ENCODE measurements around the gene NFASC. TPM values are rescaled to one million over a fixed set of nuclear protein-coding genes. Genes with fewer than 3 reads are reported as not detected.

NFASC gene
- total and polyA plus RNA-seq, 2 donors (not counting 3 experiments of a cell fraction or from before 2014, with no cell fraction given), result not detected

DNA sequence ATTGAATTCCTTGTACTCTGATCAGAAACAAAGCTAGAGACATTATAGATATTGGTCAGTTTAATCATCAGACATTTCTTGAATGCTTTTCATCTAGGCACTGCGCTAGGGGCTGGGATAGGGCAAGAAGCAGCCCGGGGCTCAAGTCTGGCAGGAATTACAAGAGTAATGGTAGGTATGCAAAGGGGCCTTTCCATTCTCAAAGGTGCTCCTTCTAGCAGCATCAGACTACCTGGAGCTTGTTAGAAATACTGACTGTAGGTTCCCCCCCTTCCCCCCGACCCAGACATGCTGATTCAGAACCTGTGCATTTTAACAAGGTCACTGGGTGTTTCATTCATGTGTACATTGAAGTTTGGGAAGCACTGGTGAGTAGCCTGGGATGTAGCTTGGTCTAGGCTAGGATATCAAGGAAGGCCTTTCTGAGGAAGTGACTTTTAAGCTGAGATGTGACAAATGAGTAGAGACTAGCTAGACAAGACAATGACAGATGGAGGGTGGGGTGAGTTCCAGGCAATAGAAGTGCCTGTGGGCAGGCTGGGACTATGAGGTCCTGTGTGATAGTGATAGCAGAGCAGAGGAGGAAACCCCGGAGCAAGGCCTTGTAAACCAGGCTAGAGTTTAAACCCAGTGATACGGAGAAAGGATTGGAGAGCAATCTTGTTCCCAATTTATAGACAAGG lies 26.3 kb downstream of the NFASC start:
- no peak for DNase-seq (ENCODE audit: low read depth, low spot score)
- POLR2A ChIA-PET, result no interaction called here
- H3K4me2 ChIP-seq (ENCODE audit: insufficient read depth, low read length), result no peak overlapping the region
- no peak overlapping the region for H3K27ac ChIP-seq (ENCODE audit: insufficient read depth, low read depth, low read length)
- no peak for FAIRE-seq
- H4K20me1 ChIP-seq (replicated peaks; ENCODE audit: control insufficient read depth, extremely low read depth, insufficient read depth, low read length), result no peaks in the 10 kb centered on the region
- H3K27me3 ChIP-seq (ENCODE audit: control insufficient read depth in 2 of 2, insufficient read depth in 2 of 2, low read length in 2 of 2), result peaks cover 4% of the 10 kb centered on the region in 2 experiments
- intact Hi-C loops (cut with micrococcal nuclease) (no loop called here), dilution Hi-C loops (cut with MboI; ENCODE audit: extremely low pct_ligation_motif_present, low sequenced_read_pairs) (no loop called here)
- no peaks in the 10 kb centered on the region for H3K9me3 ChIP-seq (replicated peaks; ENCODE audit: control insufficient read depth, insufficient read depth, low read length)
- no peaks in the 10 kb centered on the region for H3K9me1 ChIP-seq (replicated peaks; ENCODE audit: control insufficient read depth, extremely low read depth, insufficient read depth, low read length)
- TF ChIP-seq FOS (IDR thresholded peaks at IDR 0.05; ENCODE audit: borderline replicate concordance, insufficient read depth, low read length), result no peak
- TF ChIP-seq EZH2 (IDR thresholded peaks at IDR 0.05; ENCODE audit: borderline replicate concordance, low read depth, low read length, severe bottlenecking), result no peak
- no peak for TF ChIP-seq POLR2A (IDR thresholded peaks at IDR 0.05; ENCODE audit: low read depth, low read length)
- no peak for TF ChIP-seq CTCF (IDR thresholded peaks at IDR 0.05; ENCODE audit: extremely low read depth in 1 of 2, insufficient read depth in 1 of 2, low read depth in 1 of 2, low read length in 2 of 2)
- TF ChIP-seq JUN (IDR thresholded peaks at IDR 0.05; ENCODE audit: borderline replicate concordance, insufficient read depth, insufficient read length, low read depth), result no peak
- no peak for TF ChIP-seq GATA2 (IDR thresholded peaks at IDR 0.05; ENCODE audit: insufficient read depth, insufficient read length, low read depth, low read length)
- TF ChIP-seq POLR2AphosphoS5 (IDR thresholded peaks at IDR 0.05; ENCODE audit: insufficient read depth, low read depth, low read length), result no peak
- no peak for TF ChIP-seq MYC (IDR thresholded peaks at IDR 0.05; ENCODE audit: low read depth, low read length)
- H3K4me3 ChIP-seq (replicated peaks in 1 of 3; ENCODE audit: insufficient read depth in 1 of 3, low read depth in 1 of 3, low read length in 3 of 3), result no peak overlapping the region
- no peak overlapping the region for H3K9ac ChIP-seq (replicated peaks; ENCODE audit: extremely low read depth, insufficient read depth, low read length)
- H3K36me3 ChIP-seq (ENCODE audit: control insufficient read depth in 2 of 2, extremely low read depth in 1 of 2, insufficient read depth in 2 of 2, low read length in 2 of 2), result no peaks in the 10 kb centered on the region
- H3K4me1 ChIP-seq (ENCODE audit: control insufficient read depth, extremely low read depth, insufficient read depth, low read length), result no peaks in the 10 kb centered on the region
- H3K79me2 ChIP-seq (ENCODE audit: control insufficient read depth, insufficient read depth, low read length), result no peaks in the 10 kb centered on the region
- CTCF ChIA-PET, result interaction anchor here (0.9 to 1.9 kb wide), 3 partner anchors 9 to 45 kb away, joined by 3 to 4 read pairs (median 3); no protein-coding TSS in a partner anchor
- H2AFZ ChIP-seq (ENCODE audit: low read depth, low read length), result no peak overlapping the region
- no TSS peak for BruUV-seq (replicated peaks)
